ENCODE results near the gene RFFL. TPM values are rescaled to one million over a fixed set of nuclear protein-coding genes. Genes with fewer than 3 reads are reported as not detected.
A peak's percentile ranks its signal among the peaks of the same experiment; 100 is the strongest.

RFFL gene
- total and polyA plus RNA-seq, 9 of the 15 experiments (the other 6 are each of a cell fraction or from before 2014, with no cell fraction given): 3.4 to 18.1 (median 12.8) TPM

GRCh38 chr17:34961093-34961911 lies 102.2 kb downstream of the RFFL start, which contains the start of the genes CCT6B and ZNF830 (continued):
- peak; percentile 54 for TF ChIP-seq PKNOX1 (IDR thresholded peaks at IDR 0.05)
- no peak for TF ChIP-seq KLF13 (tag; IDR thresholded peaks at IDR 0.05; ENCODE audit: borderline replicate concordance, low read depth)
- TF ChIP-seq HNRNPLL (IDR thresholded peaks at IDR 0.05; ENCODE audit: low read depth, low read length, poor library complexity, severe bottlenecking): peak; percentile 41
- 0 out of 4 replicates have a peak, but pooled peaks of 1 of the 2 experiments have one; percentile 25 for TF ChIP-seq SRF (CRISPR knock-in tag; IDR thresholded peaks at IDR 0.05)
- 0 out of 2 replicates have a peak, but pooled peaks have one; percentile 23 for TF ChIP-seq ZBTB43 (CRISPR knock-in tag; IDR thresholded peaks at IDR 0.05)
- peak; percentile 23; the same call in 1 of the 2 replicates for TF ChIP-seq KAT7 (CRISPR knock-in tag; IDR thresholded peaks at IDR 0.05; ENCODE audit: borderline replicate concordance)
- no peak for TF ChIP-seq ZNF318 (IDR thresholded peaks at IDR 0.05; ENCODE audit: borderline replicate concordance in 1 of 2, low read depth in 1 of 2)
- peak in 1 of 2 experiments; percentile 91; a peak in 2 of 4 replicates for TF ChIP-seq HDAC1 (IDR thresholded peaks at IDR 0.05)
- TF ChIP-seq EGR1 (conservative IDR thresholded peaks at IDR 0.05): peak; percentile 83
- 0 out of 2 replicates have a peak, but pooled peaks have one; percentile 14 for TF ChIP-seq ATF3 (IDR thresholded peaks at IDR 0.05)
- TF ChIP-seq ATF3 (CRISPR knock-in tag; conservative IDR thresholded peaks at IDR 0.05): no peak

All from K562 (cell line).